HepG2 (cell line): Measurements from ENCODE around the gene RABGAP1L. TPM values are rescaled to one million over a fixed set of nuclear protein-coding genes. Genes with fewer than 3 reads are reported as not detected.

Source experiments
- AHDC1 ChIP-seq: sonication (generic); formaldehyde crosslinking; IDR thresholded peaks from 2 replicates; pipeline ENCODE4 v1.5.1; 2020; ENCODE audit warnings: mild to moderate bottlenecking, missing genetic modification reagents, borderline replicate concordance
- CREBL2 ChIP-seq: sonication (generic); formaldehyde crosslinking; IDR thresholded peaks from 2 replicates; pipeline ENCODE4 v1.8.1; 2023; ENCODE audit warnings: missing genetic modification reagents, mild to moderate bottlenecking, borderline replicate concordance
- E2F5 ChIP-seq: sonication (generic); formaldehyde crosslinking; conservative IDR thresholded peaks from 2 replicates; pipeline ENCODE4 v1.4.0; 2020; ENCODE audit warnings: missing genetic modification reagents
- HIC2 ChIP-seq: sonication (generic); formaldehyde crosslinking; IDR thresholded peaks from 2 replicates; pipeline ENCODE4 v1.9.0; 2022; ENCODE audit warnings: low read depth, missing genetic modification reagents
- HNRNPL ChIP-seq: fragments of 200-400 bp; formaldehyde crosslinking; IDR thresholded peaks from 2 replicates; pipeline ENCODE4 v1.6.1; 2017; ENCODE audit warnings: mild to moderate bottlenecking, low read depth, low read length
- NFAT5 ChIP-seq: sonication (generic); formaldehyde crosslinking; IDR thresholded peaks from 2 replicates; pipeline ENCODE4 v1.4.0; 2020; ENCODE audit warnings: missing genetic modification reagents
- SALL2 ChIP-seq: sonication (generic); formaldehyde crosslinking; IDR thresholded peaks from 2 replicates; pipeline ENCODE4 v1.8.1; 2023; ENCODE audit warnings: mild to moderate bottlenecking, missing genetic modification reagents, inconsistent platforms
- THAP7 ChIP-seq: sonication (generic); formaldehyde crosslinking; IDR thresholded peaks from 2 replicates; pipeline ENCODE4 v1.8.1; 2023; ENCODE audit warnings: mild to moderate bottlenecking, missing genetic modification reagents
- YEATS4 ChIP-seq: sonication (generic); formaldehyde crosslinking; IDR thresholded peaks from 2 replicates; pipeline ENCODE4 v1.4.0; 2020; ENCODE audit warnings: missing genetic modification reagents, borderline replicate concordance
- ZKSCAN8 ChIP-seq: IDR thresholded peaks from 2 replicates; pipeline ENCODE4 v1.6.1; 2016; ENCODE audit warnings: borderline replicate concordance, missing genetic modification reagents, missing compliant biosample characterization
- ZNF121 ChIP-seq: sonication (generic); formaldehyde crosslinking; IDR thresholded peaks from 2 replicates; pipeline ENCODE4 v1.5.0; 2020; ENCODE audit warnings: mild to moderate bottlenecking, missing genetic modification reagents
- ZNF580 ChIP-seq: IDR thresholded peaks from 2 replicates; pipeline ENCODE4 v1.6.1; 2016; ENCODE audit warnings: low read depth, borderline replicate concordance
- ZNF724P ChIP-seq: sonication (generic); formaldehyde crosslinking; IDR thresholded peaks from 2 replicates; pipeline ENCODE4 v1.8.0; 2022; ENCODE audit warnings: missing genetic modification reagents, borderline replicate concordance
- polyA plus RNA-seq, 8 experiments: library from polyadenylated mRNA; depleted of rRNA in 3 of 8; stranded (reverse) in 7 of 8; unstranded in 1 of 8; fragments of >200 nt; fragmentation: Illumina TruSeq in 4 of 8; extraction: Trizol in 4 of 8; gene quantifications; 2 replicates each; pipeline versions ENCODE4 v1.2.1 to v1.2.3, GENCODE V29; 2011 to 2016; ENCODE audit warnings: low read depth in 4 of 8, missing spikeins in 1 of 8, mixed read lengths in 1 of 8; ENCODE audit not compliant: insufficient read depth in 1 of 8
- total RNA-seq, 5 experiments: library from RNA; depleted of rRNA; stranded (reverse); fragments of >200 nt; fragmentation: Illumina TruSeq; extraction: Trizol; gene quantifications; 2 replicates each; pipeline ENCODE4 v1.2.3, GENCODE V29; 2016; ENCODE audit warnings: low read depth in 1 of 5

RABGAP1L gene
- total and polyA plus RNA-seq, 2 of the 13 experiments (the other 11 are each of a cell fraction or from before 2014, with no cell fraction given) = 7.9 to 22.6 TPM

- no peak for TF ChIP-seq E2F5 (CRISPR knock-in tag)
- TF ChIP-seq SALL2 = no peak
- no peak for TF ChIP-seq THAP7 (CRISPR knock-in tag)
- no peak for TF ChIP-seq CREBL2
- TF ChIP-seq ZKSCAN8 (CRISPR knock-in tag) = no peak
- no peak for TF ChIP-seq NFAT5
- no peak for TF ChIP-seq HIC2 (CRISPR knock-in tag)
- 0 out of 2 replicates have a peak, but pooled peaks have one; percentile 24 for TF ChIP-seq YEATS4 (CRISPR knock-in tag)
- no peak for TF ChIP-seq HNRNPL
- no peak for TF ChIP-seq ZNF724P (CRISPR knock-in tag)
- no peak for TF ChIP-seq ZNF121 (CRISPR knock-in tag)
- TF ChIP-seq AHDC1 (CRISPR knock-in tag) = no peak
- TF ChIP-seq ZNF580 (CRISPR knock-in tag) = no peak
These were observed 839.4 kb downstream of the RABGAP1L start (continued) for GRCh38 chr1:174998569-174999215.
